GM12874 (cell line): ENCODE results near the gene IL12A.

Source experiments
- CTCF ChIP-seq: IDR thresholded peaks from 2 replicates; pipeline ENCODE4 v1.5.1; 2011; ENCODE audit warnings: low read depth, mild to moderate bottlenecking, control low read depth, low read length, moderate library complexity; ENCODE audit not compliant: insufficient read depth

The IL12A gene

GRCh38 chr3:160041465-160041864 is 52.8 kb downstream of the IL12A start:
- no peak for TF ChIP-seq CTCF

- no peak for TF ChIP-seq CTCF
Observed at GRCh38 chr3:160044121-160044520, 55.5 kb downstream of the IL12A start.
